Keratinocyte (primary cell): ENCODE results near the gene NUFIP2.

Source experiments
- EZH2 ChIP-seq: IDR thresholded peaks from one replicate; pipeline ENCODE4 v1.6.1; 2012; ENCODE audit warnings: inconsistent platforms, mild to moderate bottlenecking, low read length, moderate library complexity
- TF ChIP-seq, protein P1 (sequence below), 3 experiments: IDR thresholded peaks in 1 of 3; conservative IDR thresholded peaks in 1 of 3; optimal IDR thresholded peaks in 1 of 3; 2 replicates in 2 of 3; 3 replicates in 1 of 3; pipeline versions ENCODE3 to v1.5.1; 2011; ENCODE audit warnings: low read length in 3 of 3, mild to moderate bottlenecking in 3 of 3, moderate library complexity in 2 of 3, control low read depth in 1 of 3, inconsistent platforms in 1 of 3; ENCODE audit not compliant: insufficient read depth in 2 of 3; ENCODE audit errors: extremely low read depth in 1 of 3

DNA sequence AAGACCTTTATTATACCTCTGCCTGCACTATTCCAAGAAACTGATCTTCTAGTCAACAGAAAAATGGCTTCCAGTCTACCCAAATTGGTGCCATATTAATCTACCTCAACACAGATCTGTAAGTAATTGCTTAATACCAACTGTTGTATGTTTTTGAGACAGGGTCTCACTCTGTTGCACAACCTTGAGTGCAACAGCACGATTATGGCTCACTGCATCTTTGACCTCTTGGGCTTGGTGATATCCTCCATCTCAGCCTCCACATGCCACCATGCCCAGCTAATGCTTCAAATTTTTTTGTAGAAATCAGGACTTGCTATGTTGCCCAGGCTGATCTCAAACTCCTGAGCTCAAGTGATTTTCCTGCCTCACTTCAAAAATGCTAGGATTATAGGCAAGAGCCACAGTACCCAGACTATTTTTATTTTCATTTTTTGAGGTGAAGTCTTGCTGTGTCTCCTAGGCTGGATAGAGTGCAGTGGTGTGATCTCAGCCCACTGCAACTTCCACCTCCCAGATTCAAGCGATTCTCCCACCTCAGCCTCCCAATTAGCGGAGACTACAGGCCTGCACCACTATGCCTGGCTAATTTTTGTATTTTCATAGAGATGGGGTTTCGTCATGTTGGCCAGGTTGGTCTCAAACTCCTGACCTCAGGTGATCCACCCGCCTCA, 14.4 kb downstream of the NUFIP2 start:
- TF ChIP-seq, protein P1, sequence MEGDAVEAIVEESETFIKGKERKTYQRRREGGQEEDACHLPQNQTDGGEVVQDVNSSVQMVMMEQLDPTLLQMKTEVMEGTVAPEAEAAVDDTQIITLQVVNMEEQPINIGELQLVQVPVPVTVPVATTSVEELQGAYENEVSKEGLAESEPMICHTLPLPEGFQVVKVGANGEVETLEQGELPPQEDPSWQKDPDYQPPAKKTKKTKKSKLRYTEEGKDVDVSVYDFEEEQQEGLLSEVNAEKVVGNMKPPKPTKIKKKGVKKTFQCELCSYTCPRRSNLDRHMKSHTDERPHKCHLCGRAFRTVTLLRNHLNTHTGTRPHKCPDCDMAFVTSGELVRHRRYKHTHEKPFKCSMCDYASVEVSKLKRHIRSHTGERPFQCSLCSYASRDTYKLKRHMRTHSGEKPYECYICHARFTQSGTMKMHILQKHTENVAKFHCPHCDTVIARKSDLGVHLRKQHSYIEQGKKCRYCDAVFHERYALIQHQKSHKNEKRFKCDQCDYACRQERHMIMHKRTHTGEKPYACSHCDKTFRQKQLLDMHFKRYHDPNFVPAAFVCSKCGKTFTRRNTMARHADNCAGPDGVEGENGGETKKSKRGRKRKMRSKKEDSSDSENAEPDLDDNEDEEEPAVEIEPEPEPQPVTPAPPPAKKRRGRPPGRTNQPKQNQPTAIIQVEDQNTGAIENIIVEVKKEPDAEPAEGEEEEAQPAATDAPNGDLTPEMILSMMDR (optimal IDR thresholded peaks at IDR 0.05 in 1 of 3, IDR thresholded peaks at IDR 0.05 in 1 of 3, conservative IDR thresholded peaks at IDR 0.05 in 1 of 3; ENCODE audit: extremely low read depth in 1 of 3, insufficient read depth in 2 of 3, low read length in 3 of 3): no peak
- no peak for TF ChIP-seq EZH2
